Stomach (tissue), 4 donors: ENCODE data around the gene CCNK.

Experiments used
- CTCF ChIP-seq, 7 experiments: fragments of 450-650 bp in 4 of 7; fragments of 200-600 bp in 3 of 7; sonication (generic) in 3 of 7; IDR thresholded peaks; one replicate each; pipeline ENCODE4 v1.5.1; 2016 to 2019; ENCODE audit warnings: antibody characterized with exemption in 7 of 7, control low read depth in 2 of 7, mild to moderate bottlenecking in 1 of 7
- EP300 ChIP-seq: sonication (generic); formaldehyde crosslinking; IDR thresholded peaks from one replicate; pipeline ENCODE4 v1.6.1; 2017; ENCODE audit warnings: antibody characterized with exemption
- POLR2A ChIP-seq, 4 donors: fragments of 450-650 bp; IDR thresholded peaks; one replicate each; pipeline ENCODE4 v1.6.1; 2016; ENCODE audit warnings: antibody characterized with exemption in 4 of 4, control low read depth in 2 of 4, mild to moderate bottlenecking in 1 of 4, moderate library complexity in 1 of 4
- POLR2AphosphoS5 ChIP-seq, 3 donors: sonication (generic); formaldehyde crosslinking; IDR thresholded peaks; one replicate each; pipeline ENCODE4 v1.6.1; 2016; ENCODE audit warnings: antibody characterized with exemption in 3 of 3

GRCh38 chr14:99478128-99478527 is 3.1 kb upstream of the CCNK start:
- TF ChIP-seq CTCF (IDR thresholded peaks at IDR 0.05) (no peak), POLR2AphosphoS5 (IDR thresholded peaks at IDR 0.05) (no peak), POLR2A (IDR thresholded peaks at IDR 0.05) (no peak), EP300 (no peak)
